Thyroid gland (tissue), 4 donors: ENCODE data around the gene PHYKPL.

Experiments
- POLR2A ChIP-seq, 2 donors: fragments of 450-650 bp; IDR thresholded peaks; one replicate each; pipeline ENCODE4 v1.6.1; 2017; ENCODE audit warnings: antibody characterized with exemption in 2 of 2, mild to moderate bottlenecking in 2 of 2, moderate library complexity in 1 of 2
- TF ChIP-seq, protein P1 (sequence below), 6 experiments: fragments of 200-600 bp in 3 of 6; fragments of 450-650 bp in 3 of 6; sonication (generic) in 3 of 6; IDR thresholded peaks; one replicate each; pipeline ENCODE4 v1.5.1; 2016 to 2019; ENCODE audit warnings: antibody characterized with exemption in 6 of 6, mild to moderate bottlenecking in 2 of 6, inconsistent platforms in 1 of 6, moderate library complexity in 1 of 6

DNA sequence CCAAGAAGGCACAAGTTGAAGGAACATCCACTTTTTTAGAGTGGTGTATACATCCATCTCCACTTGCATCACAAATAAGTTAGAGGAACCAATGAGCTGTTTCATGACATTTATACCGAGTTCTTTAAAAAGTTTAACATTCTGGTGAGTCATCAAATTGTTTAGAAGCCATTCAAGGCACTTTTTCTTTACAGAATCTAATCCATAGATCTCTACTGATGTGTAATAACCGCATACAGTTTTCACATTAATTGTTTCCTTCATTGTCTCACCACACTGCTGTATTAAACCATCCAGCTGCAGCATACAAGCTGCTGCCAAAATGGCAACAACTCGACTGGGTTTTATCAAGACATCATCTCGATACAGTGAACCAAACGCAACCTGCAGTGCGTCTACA lies 46.2 kb downstream of the PHYKPL start:
- TF ChIP-seq, protein P1, sequence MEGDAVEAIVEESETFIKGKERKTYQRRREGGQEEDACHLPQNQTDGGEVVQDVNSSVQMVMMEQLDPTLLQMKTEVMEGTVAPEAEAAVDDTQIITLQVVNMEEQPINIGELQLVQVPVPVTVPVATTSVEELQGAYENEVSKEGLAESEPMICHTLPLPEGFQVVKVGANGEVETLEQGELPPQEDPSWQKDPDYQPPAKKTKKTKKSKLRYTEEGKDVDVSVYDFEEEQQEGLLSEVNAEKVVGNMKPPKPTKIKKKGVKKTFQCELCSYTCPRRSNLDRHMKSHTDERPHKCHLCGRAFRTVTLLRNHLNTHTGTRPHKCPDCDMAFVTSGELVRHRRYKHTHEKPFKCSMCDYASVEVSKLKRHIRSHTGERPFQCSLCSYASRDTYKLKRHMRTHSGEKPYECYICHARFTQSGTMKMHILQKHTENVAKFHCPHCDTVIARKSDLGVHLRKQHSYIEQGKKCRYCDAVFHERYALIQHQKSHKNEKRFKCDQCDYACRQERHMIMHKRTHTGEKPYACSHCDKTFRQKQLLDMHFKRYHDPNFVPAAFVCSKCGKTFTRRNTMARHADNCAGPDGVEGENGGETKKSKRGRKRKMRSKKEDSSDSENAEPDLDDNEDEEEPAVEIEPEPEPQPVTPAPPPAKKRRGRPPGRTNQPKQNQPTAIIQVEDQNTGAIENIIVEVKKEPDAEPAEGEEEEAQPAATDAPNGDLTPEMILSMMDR (IDR thresholded peaks at IDR 0.05), result no peak
- no peak for TF ChIP-seq POLR2A (IDR thresholded peaks at IDR 0.05)
